Loucy (cell line): ENCODE measurements around the gene TOR4A.

Experiments
- EZH2phosphoT487 ChIP-seq: fragments of 200-600 bp; IDR thresholded peaks from 2 replicates; pipeline ENCODE4 v1.6.1; 2018; ENCODE audit warnings: antibody characterized with exemption, mild to moderate bottlenecking, moderate library complexity, borderline replicate concordance
- TF ChIP-seq, protein P1 (sequence below): fragments of 200-600 bp; sonication (generic); conservative IDR thresholded peaks from 2 replicates; pipeline ENCODE4 v1.5.1; 2014; ENCODE audit warnings: mild to moderate bottlenecking, antibody characterized with exemption, low read length

DNA sequence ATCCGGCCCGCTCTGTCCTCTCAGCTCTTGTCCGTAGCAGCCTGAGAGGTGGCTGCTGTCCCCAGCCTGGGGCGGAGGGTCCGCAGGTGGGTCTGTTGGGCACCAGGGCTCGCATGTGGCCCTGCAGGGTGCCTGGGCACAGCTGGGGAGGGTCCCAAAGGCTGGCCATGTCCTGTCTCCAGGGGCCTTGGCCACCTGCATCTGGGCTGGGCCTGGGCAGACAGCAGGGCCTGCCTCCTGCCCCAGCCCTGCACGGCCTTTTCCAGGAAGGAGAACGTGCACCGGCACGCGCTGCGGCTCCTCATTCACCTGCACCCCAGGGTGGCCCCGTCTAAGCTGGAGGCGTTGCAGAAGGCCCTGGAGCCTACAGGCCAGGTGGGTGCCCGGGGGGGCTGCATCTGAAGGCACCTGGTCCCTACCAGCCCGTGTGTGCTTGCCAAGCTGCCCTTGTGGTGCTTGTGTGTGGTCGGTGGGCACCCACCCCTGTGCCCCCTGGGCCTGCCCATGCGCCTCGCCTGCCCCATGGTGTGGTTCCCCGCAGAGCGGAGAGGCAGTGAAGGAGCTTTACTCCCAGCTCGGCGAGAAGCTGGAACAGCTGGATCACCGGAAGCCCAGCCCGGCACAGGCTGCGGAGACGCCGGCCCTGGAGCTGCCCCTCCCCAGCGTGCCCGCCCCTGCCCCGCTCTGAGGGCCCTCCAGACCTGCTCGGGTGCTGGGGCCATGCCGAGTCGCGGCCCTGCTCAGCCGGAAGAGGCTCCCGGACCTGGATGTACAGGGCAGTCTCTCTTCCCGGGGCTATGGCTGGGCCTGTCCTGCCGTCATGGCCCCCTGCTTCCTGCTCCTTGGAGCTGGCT is 5.1 kb upstream of the TOR4A start:
- TF ChIP-seq, protein P1, sequence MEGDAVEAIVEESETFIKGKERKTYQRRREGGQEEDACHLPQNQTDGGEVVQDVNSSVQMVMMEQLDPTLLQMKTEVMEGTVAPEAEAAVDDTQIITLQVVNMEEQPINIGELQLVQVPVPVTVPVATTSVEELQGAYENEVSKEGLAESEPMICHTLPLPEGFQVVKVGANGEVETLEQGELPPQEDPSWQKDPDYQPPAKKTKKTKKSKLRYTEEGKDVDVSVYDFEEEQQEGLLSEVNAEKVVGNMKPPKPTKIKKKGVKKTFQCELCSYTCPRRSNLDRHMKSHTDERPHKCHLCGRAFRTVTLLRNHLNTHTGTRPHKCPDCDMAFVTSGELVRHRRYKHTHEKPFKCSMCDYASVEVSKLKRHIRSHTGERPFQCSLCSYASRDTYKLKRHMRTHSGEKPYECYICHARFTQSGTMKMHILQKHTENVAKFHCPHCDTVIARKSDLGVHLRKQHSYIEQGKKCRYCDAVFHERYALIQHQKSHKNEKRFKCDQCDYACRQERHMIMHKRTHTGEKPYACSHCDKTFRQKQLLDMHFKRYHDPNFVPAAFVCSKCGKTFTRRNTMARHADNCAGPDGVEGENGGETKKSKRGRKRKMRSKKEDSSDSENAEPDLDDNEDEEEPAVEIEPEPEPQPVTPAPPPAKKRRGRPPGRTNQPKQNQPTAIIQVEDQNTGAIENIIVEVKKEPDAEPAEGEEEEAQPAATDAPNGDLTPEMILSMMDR: no peak; the same call in 1 of the 2 replicates
- no peak for TF ChIP-seq EZH2phosphoT487
